ENCODE measurements around the gene STX1B.

Gene STX1B

GRCh38 chr16:30992931-30993816 is 17.3 kb downstream of the STX1B start:
- DNase-seq = no peak

- DNase-seq = no peak
Measured at GRCh38 chr16:30992276-30992780, 18.1 kb downstream of the STX1B start.

GRCh38 chr16:30991052-30991451 is 19.4 kb downstream of the STX1B start:
- no peak for DNase-seq

- DNase-seq = no peak
Measured at GRCh38 chr16:30990105-30990504, 20.3 kb downstream of the STX1B start.

- DNase-seq = no peak
Measured at GRCh38 chr16:30989469-30990047, 20.9 kb downstream of the STX1B start.

- no peak for DNase-seq
Measured at GRCh38 chr16:30987581-30988190, 22.8 kb downstream of the STX1B start.

- no peak for DNase-seq
Measured at GRCh38 chr16:30986129-30986991, 24.1 kb downstream of the STX1B start.

GRCh38 chr16:30985401-30986128 is 24.9 kb downstream of the STX1B start:
- DNase-seq = no peak

- DNase-seq = peak; percentile 62
Measured at GRCh38 chr16:30984669-30985400, 25.6 kb downstream of the STX1B start, which contains the start of gene HSD3B7. TSS of gene HSD3B7 (plus strand) at chr16:30985207. CDS start at chr16:30985659, 452 bp downstream.

GRCh38 chr16:30983898-30984610 is 26.4 kb downstream of the STX1B start:
- DNase-seq = no peak

GRCh38 chr16:30983289-30983889 is 27.0 kb downstream of the STX1B start:
- DNase-seq = no peak

GRCh38 chr16:30982548-30983288 is 27.7 kb downstream of the STX1B start:
- DNase-seq = no peak

- DNase-seq = no peak
Measured at GRCh38 chr16:30980959-30981358, 29.5 kb downstream of the STX1B start.

- DNase-seq = no peak
Measured at GRCh38 chr16:30980434-30980833, 30.0 kb downstream of the STX1B start.

- DNase-seq = no peak
Measured at GRCh38 chr16:30980023-30980371, 30.4 kb downstream of the STX1B start.

GRCh38 chr16:30979170-30980022 is 31.0 kb downstream of the STX1B start:
- no peak for DNase-seq

- DNase-seq = no peak
Measured at GRCh38 chr16:30977502-30977901, 32.9 kb downstream of the STX1B start.

GRCh38 chr16:30976486-30976885 is 34.0 kb downstream of the STX1B start:
- DNase-seq = no peak

Data from activated effector memory CD4-positive, alpha-beta T cell treated with Interleukin-2 at 50 U/mL for 16 hours (primary cell).